GM12801 (cell line): Measurements from ENCODE around the gene RHOC.

Source experiments
- TF ChIP-seq, protein P1 (sequence below): IDR thresholded peaks from one replicate; pipeline ENCODE4 v1.5.1; 2011; ENCODE audit warnings: control low read depth; ENCODE audit not compliant: insufficient read length; ENCODE audit errors: extremely low read depth

The RHOC gene

GRCh38 chr1:112708489-112708888 lies 1.6 kb upstream of the RHOC start:
- TF ChIP-seq, protein P1, sequence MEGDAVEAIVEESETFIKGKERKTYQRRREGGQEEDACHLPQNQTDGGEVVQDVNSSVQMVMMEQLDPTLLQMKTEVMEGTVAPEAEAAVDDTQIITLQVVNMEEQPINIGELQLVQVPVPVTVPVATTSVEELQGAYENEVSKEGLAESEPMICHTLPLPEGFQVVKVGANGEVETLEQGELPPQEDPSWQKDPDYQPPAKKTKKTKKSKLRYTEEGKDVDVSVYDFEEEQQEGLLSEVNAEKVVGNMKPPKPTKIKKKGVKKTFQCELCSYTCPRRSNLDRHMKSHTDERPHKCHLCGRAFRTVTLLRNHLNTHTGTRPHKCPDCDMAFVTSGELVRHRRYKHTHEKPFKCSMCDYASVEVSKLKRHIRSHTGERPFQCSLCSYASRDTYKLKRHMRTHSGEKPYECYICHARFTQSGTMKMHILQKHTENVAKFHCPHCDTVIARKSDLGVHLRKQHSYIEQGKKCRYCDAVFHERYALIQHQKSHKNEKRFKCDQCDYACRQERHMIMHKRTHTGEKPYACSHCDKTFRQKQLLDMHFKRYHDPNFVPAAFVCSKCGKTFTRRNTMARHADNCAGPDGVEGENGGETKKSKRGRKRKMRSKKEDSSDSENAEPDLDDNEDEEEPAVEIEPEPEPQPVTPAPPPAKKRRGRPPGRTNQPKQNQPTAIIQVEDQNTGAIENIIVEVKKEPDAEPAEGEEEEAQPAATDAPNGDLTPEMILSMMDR = no peak

DNA sequence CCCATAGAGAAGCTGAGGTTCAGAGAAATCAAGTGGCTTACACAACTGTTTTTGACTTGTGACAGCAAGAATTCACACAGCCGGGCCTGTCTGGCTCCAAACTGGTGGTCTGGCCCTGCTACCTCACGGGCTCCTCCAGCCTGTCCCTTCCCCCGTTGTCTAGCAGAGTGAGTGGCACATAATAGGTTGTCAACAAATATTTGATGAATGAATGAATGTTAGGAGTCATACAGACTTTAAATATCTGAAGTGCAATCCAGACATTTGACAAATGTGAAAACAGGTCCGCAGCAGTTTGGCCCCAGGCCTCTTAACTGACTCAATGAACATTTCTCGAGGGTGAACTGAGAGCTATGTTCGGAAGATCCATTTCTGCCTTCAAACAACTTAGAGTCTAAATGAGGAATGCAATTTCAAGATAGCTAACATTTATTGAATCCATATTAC lies 1.1 kb upstream of the RHOC start:
- TF ChIP-seq, protein P1 = no peak

GRCh38 chr1:112707221-112708001 lies 484 bp upstream of the RHOC start:
- TF ChIP-seq, protein P1 = no peak

GRCh38 chr1:112704934-112705627 lies 1.8 kb downstream of the RHOC start:
- TF ChIP-seq, protein P1 = no peak

DNA sequence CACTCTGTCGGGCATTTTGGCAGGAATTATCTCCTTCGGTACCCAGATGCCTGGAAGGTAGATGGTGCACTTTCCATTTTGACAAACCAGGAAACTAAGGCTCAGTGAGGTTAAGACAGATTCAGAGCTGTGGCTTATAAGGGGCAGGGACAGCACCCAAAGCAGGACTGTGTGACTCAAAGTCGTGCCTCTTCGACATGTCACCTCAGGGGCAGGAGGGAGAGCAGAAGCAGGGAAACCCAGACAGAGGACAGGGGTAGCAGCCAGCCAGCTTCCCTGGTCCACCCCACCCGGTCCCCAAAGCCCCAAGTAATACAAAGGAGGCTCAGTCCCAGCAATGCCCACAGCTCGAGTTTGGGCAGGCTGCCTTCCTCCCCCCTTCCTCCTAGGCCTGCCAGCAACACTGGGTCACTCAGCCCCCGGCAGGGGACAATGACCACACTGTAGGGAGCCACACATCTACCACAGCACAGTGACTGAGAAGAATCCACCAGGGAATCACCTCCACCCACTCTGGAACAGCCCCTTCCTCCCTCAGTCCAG lies 2.5 kb downstream of the RHOC start:
- TF ChIP-seq, protein P1 = no peak

GRCh38 chr1:112703706-112704105 lies 3.2 kb downstream of the RHOC start:
- TF ChIP-seq, protein P1 = no peak

- TF ChIP-seq, protein P1 = no peak
These were observed 4.3 kb downstream of the RHOC start for GRCh38 chr1:112702420-112703261.
